Activated CD4-positive, alpha-beta T cell treated with anti-CD3 and anti-CD28 coated beads for 36 hours (primary cell): ENCODE results near the gene LRBA. TPM values are rescaled to one million over a fixed set of nuclear protein-coding genes. Genes with fewer than 3 reads are reported as not detected.

Experiments used
- ATAC-seq: fragments of 200-7000 bp; cut with Tn5 transposase; one replicate; pipeline ENCODE4 v1.10.0; 2021; ENCODE audit warnings: mild to moderate bottlenecking, moderate library complexity
- CTCF ChIA-PET: fragments of 350-600 bp; sonication (Branson Sonifier 250); formaldehyde crosslinking; loops from one replicate; lab custom pipeline; 2021; ENCODE audit warnings: antibody characterized with exemption; lab: Charles Lee
- POLR2A ChIA-PET: fragments of 350-600 bp; sonication (Branson Sonifier 250); formaldehyde crosslinking; loops from one replicate; lab custom pipeline; 2021; ENCODE audit warnings: antibody characterized with exemption, inconsistent platforms; lab: Charles Lee
- DNase-seq: peaks from one replicate; pipeline ENCODE4 v3.0.0-alpha.2; 2020
- H3K27ac Mint-ChIP-seq: one replicate; pipeline ENCODE4 v1.8.0; 2021; ENCODE audit warnings: mixed read lengths
- H3K27me3 Mint-ChIP-seq: one replicate; pipeline ENCODE4 v1.8.0; 2021; ENCODE audit warnings: mixed read lengths
- H3K36me3 Mint-ChIP-seq: one replicate; pipeline ENCODE4 v1.8.0; 2021; ENCODE audit warnings: low read depth, mixed read lengths
- H3K4me1 Mint-ChIP-seq: one replicate; pipeline ENCODE4 v1.8.0; 2021; ENCODE audit warnings: mixed read lengths
- H3K4me3 Mint-ChIP-seq: one replicate; pipeline ENCODE4 v1.8.0; 2021; ENCODE audit warnings: mild to moderate bottlenecking, moderate library complexity, mixed read lengths
- H3K9me3 Mint-ChIP-seq: one replicate; pipeline ENCODE4 v1.8.0; 2021; ENCODE audit warnings: low read depth, mixed read lengths
- intact Hi-C, 2 experiments: fragments of 100-400 bp; cut with DNase I in 1 of 2; cut with micrococcal nuclease in 1 of 2; formaldehyde crosslinking; loops; one replicate each; pipeline versions ENCODE4 v1.14.2 to v1.15.1; 2022 to 2024; cut with DNase I, micrococcal nuclease
- total RNA-seq, 2 experiments: library from RNA; stranded (reverse); gene quantifications; one replicate each; pipeline ENCODE4 v1.2.3, GENCODE V29; 2021

LRBA gene
- total RNA-seq, 2 experiments from 2014 or later = 56.6 to 59.2 TPM

DNA sequence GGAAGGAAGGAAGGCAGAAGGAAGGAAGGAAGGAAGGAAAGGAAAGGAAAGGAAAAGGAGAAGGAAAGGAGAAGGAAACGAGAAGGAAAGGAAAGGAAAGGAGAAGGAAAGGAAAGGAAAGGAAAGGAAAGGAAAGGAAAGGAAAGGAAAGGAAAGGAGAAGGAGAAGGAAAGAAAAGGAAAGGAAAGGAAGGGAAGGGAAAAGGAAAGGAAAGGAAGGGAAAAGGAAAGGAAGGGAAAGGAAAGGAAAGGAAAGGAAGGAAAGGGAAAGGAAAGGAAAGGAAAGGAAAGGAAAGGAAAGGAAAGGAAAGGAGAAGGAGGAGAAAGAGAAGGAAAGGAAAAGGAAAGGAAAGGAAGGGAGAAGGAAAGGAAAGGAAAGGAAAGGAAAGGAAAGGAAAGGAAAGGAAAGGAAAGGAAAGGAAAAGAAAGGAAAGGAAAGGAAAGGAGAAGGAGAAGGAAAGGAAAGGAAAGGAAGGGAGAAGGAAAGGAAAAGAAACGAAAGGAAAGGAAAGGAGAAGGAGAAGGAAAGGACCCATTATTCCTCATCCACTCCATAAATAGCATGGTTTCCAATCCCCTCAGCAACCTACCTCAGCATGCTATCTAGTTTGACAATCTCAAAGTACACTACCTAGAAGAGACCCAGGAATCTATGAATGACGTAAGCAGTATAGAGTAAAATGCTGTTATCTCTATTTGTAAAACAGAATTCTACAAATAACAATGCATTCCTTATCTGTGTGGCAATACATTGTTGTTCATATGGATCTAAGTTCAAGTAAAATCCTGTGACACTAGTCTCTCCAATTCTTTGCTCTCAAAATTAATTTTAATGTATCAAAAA lies 209.7 kb downstream of the LRBA start:
- H3K27me3 Mint-ChIP-seq = no peaks in the 10 kb centered on the region
- no peaks in the 10 kb centered on the region for H3K4me1 Mint-ChIP-seq
- intact Hi-C loops = no loop called here
- CTCF ChIA-PET = no interaction called here
- H3K27ac Mint-ChIP-seq = no peak overlapping the region
- POLR2A ChIA-PET = no interaction called here
- DNase-seq (no peak), ATAC-seq (no peak)
- H3K4me3 Mint-ChIP-seq = no peak overlapping the region
- peaks cover 39% of the 10 kb centered on the region for H3K36me3 Mint-ChIP-seq
- no peaks in the 10 kb centered on the region for H3K9me3 Mint-ChIP-seq

DNA sequence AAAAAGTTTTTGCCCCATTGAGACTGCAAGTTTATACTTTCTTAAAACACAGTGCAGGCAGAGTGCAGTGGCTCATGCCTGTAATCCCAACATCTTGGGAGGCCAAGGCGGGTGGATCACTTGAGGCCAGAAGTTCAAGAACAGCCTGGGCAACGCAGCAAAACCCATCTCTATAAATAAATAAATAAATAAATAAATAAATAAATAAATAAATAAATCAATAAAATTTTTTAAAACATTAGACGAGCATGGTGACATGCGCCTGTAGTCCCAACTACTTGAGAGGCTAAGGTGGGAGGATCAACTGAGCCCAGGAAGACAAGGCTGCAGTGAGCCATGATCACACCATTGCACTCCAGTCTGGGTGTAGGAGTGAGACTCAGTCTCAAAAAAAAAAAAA lies 213.3 kb downstream of the LRBA start:
- ATAC-seq (no peak), DNase-seq (no peak)
- Mint-ChIP-seq H3K27me3 (no peaks in the 10 kb centered on the region), H3K4me1 (no peaks in the 10 kb centered on the region), H3K9me3 (no peaks in the 10 kb centered on the region), H3K4me3 (no peak overlapping the region), H3K27ac (no peak overlapping the region), H3K36me3 (peaks cover 32% of the 10 kb centered on the region)
- intact Hi-C loops = no loop called here
- ChIA-PET POLR2A (no interaction called here), CTCF (interaction anchor here (1.0 kb wide), 1 partner anchor 65 kb away, joined by 3 read pairs; no protein-coding TSS in a partner anchor)

DNA sequence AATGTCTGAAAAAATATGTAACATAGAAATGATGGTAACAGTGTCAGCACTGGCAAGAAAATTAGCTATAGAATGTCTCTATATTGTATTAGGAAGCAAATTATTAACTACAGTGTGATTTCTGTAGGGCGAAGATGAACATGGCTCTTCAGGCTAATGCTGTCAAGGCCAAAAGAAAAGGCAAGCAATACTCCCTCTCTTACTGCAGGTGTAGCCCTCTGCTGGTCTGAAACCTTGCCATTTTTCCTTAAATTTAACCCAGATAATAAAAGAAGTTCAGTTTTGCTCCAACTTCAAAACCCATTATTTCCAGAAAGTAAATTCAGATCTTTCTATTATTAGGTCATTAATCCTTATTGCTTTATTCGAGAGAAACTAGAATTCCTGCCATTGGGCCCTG lies 215.9 kb downstream of the LRBA start:
- H3K27ac Mint-ChIP-seq = no peak overlapping the region
- no peaks in the 10 kb centered on the region for H3K27me3 Mint-ChIP-seq
- ChIA-PET CTCF (interaction anchor here (0.6 to 1.1 kb wide), 2 partner anchors 18 to 68 kb away, joined by 3 to 4 read pairs; no protein-coding TSS in a partner anchor), POLR2A (no interaction called here)
- H3K4me1 Mint-ChIP-seq = no peaks in the 10 kb centered on the region
- intact Hi-C loops = no loop called here
- ATAC-seq (no peak), DNase-seq (no peak)
- H3K9me3 Mint-ChIP-seq = no peaks in the 10 kb centered on the region
- H3K36me3 Mint-ChIP-seq = peaks cover 20% of the 10 kb centered on the region
- no peak overlapping the region for H3K4me3 Mint-ChIP-seq

GRCh38 chr4:150794706-150795105 lies 220.4 kb downstream of the LRBA start:
- no peak for DNase-seq
- Mint-ChIP-seq H3K4me1 (no peaks in the 10 kb centered on the region), H3K27ac (no peak overlapping the region), H3K9me3 (no peaks in the 10 kb centered on the region), H3K27me3 (no peaks in the 10 kb centered on the region), H3K36me3 (peaks cover 8% of the 10 kb centered on the region), H3K4me3 (no peak overlapping the region)
- CTCF ChIA-PET = interaction anchor here (1.6 kb wide), 1 partner anchor 11 kb away, joined by 5 read pairs; no protein-coding TSS in a partner anchor
- ATAC-seq = no peak
- intact Hi-C loops = no loop called here
- POLR2A ChIA-PET = no interaction called here

- DNase-seq (no peak), ATAC-seq (no peak)
- ChIA-PET CTCF (no interaction called here), POLR2A (no interaction called here)
- no peak overlapping the region for H3K4me3 Mint-ChIP-seq
- H3K27me3 Mint-ChIP-seq = no peaks in the 10 kb centered on the region
- H3K4me1 Mint-ChIP-seq = no peaks in the 10 kb centered on the region
- H3K9me3 Mint-ChIP-seq = no peaks in the 10 kb centered on the region
- peaks cover 7% of the 10 kb centered on the region for H3K36me3 Mint-ChIP-seq
- H3K27ac Mint-ChIP-seq = no peak overlapping the region
- intact Hi-C loops = no loop called here
Observed at GRCh38 chr4:150789864-150790263, 225.2 kb downstream of the LRBA start.

- Mint-ChIP-seq H3K27ac (no peak overlapping the region), H3K4me1 (no peaks in the 10 kb centered on the region), H3K4me3 (no peak overlapping the region), H3K27me3 (no peaks in the 10 kb centered on the region), H3K9me3 (no peaks in the 10 kb centered on the region), H3K36me3 (peaks cover 5% of the 10 kb centered on the region)
- DNase-seq (no peak), ATAC-seq (no peak)
- ChIA-PET POLR2A (no interaction called here), CTCF (no interaction called here)
- intact Hi-C loops = no loop called here
Observed at GRCh38 chr4:150784939-150785338, 230.1 kb downstream of the LRBA start.

GRCh38 chr4:150784305-150784704 lies 230.8 kb downstream of the LRBA start:
- no peak overlapping the region for H3K4me3 Mint-ChIP-seq
- H3K36me3 Mint-ChIP-seq = peaks cover 5% of the 10 kb centered on the region
- H3K27me3 Mint-ChIP-seq = no peaks in the 10 kb centered on the region
- ChIA-PET CTCF (interaction anchor here (1.7 kb wide), 1 partner anchor 11 kb away, joined by 5 read pairs; no protein-coding TSS in a partner anchor), POLR2A (no interaction called here)
- ATAC-seq = no peak
- no peaks in the 10 kb centered on the region for H3K4me1 Mint-ChIP-seq
- intact Hi-C loops = no loop called here
- no peaks in the 10 kb centered on the region for H3K9me3 Mint-ChIP-seq
- no peak for DNase-seq
- H3K27ac Mint-ChIP-seq = no peak overlapping the region

DNA sequence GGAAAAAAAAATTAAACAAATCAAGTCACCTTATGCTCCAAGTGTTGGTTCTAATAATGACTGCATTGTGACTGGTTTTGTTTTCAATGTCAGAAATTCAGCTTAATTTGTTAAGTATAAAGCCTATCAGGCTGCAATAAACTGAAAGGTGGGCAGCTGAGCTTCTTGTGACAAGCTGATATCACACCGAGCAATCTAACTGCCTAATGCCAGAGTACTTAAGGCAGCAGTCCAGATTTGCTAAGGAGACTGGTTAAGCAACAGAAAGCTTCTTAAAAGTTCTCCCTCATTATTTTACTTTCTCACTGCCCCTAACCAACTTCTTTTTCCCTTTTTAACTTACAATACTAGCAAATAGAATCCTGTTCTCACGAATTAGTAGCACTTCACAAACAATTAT lies 232.2 kb downstream of the LRBA start:
- DNase-seq = no peak
- no peak for ATAC-seq
- CTCF ChIA-PET = interaction anchor here (1.7 kb wide), 1 partner anchor 13 kb away, joined by 5 read pairs; no protein-coding TSS in a partner anchor
- no peaks in the 10 kb centered on the region for H3K27me3 Mint-ChIP-seq
- intact Hi-C loops = no loop called here
- H3K27ac Mint-ChIP-seq = no peak overlapping the region
- POLR2A ChIA-PET = no interaction called here
- H3K4me1 Mint-ChIP-seq = no peaks in the 10 kb centered on the region
- no peaks in the 10 kb centered on the region for H3K9me3 Mint-ChIP-seq
- peaks cover 5% of the 10 kb centered on the region for H3K36me3 Mint-ChIP-seq
- no peak overlapping the region for H3K4me3 Mint-ChIP-seq

DNA sequence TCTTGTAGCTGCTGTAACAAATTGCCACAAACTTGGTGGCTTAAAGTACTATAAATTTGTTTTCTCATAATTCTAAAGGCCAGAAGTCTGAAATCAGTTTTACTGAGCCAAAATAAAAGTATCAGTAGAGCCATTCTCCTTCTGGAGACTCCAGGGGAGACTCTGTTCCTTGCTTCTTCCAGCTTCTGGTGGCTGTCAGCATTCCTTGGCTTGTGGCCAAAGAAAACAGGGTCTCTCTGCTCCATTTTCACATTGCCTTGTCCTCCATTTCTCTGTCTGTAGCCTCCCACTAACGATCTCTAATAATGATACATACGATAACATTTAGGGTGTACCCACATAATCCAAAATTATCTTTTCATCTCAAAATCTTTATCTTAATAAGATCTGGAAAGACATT lies 232.8 kb downstream of the LRBA start:
- CTCF ChIA-PET = interaction anchor here (1.7 kb wide), 1 partner anchor 13 kb away, joined by 5 read pairs; no protein-coding TSS in a partner anchor
- ATAC-seq (no peak), DNase-seq (no peak)
- Mint-ChIP-seq H3K27me3 (no peaks in the 10 kb centered on the region), H3K4me3 (no peak overlapping the region), H3K36me3 (peaks cover 3% of the 10 kb centered on the region), H3K27ac (no peak overlapping the region), H3K4me1 (no peaks in the 10 kb centered on the region), H3K9me3 (no peaks in the 10 kb centered on the region)
- POLR2A ChIA-PET = no interaction called here
- intact Hi-C loops = no loop called here

- Mint-ChIP-seq H3K27ac (no peak overlapping the region), H3K27me3 (no peaks in the 10 kb centered on the region), H3K36me3 (peaks cover 3% of the 10 kb centered on the region), H3K9me3 (no peaks in the 10 kb centered on the region), H3K4me3 (no peak overlapping the region), H3K4me1 (no peaks in the 10 kb centered on the region)
- ChIA-PET CTCF (interaction anchor here (0.6 kb wide), 1 partner anchor 18 kb away, joined by 3 read pairs; no protein-coding TSS in a partner anchor), POLR2A (no interaction called here)
- intact Hi-C loops = no loop called here
- DNase-seq (no peak), ATAC-seq (no peak)
Observed at GRCh38 chr4:150781191-150781590, 233.9 kb downstream of the LRBA start.

- no peak overlapping the region for H3K4me3 Mint-ChIP-seq
- no peaks in the 10 kb centered on the region for H3K27me3 Mint-ChIP-seq
- ATAC-seq = no peak
- CTCF ChIA-PET = no interaction called here
- intact Hi-C loops = no loop called here
- DNase-seq = no peak
- no peaks in the 10 kb centered on the region for H3K4me1 Mint-ChIP-seq
- POLR2A ChIA-PET = no interaction called here
- H3K27ac Mint-ChIP-seq = no peak overlapping the region
- H3K36me3 Mint-ChIP-seq = peaks cover 8% of the 10 kb centered on the region
- no peaks in the 10 kb centered on the region for H3K9me3 Mint-ChIP-seq
Observed at GRCh38 chr4:150779707-150780106, 235.4 kb downstream of the LRBA start.
